GM18858 (cell line): ENCODE results near the gene CACTIN.
A peak's percentile ranks its signal among the peaks of the same experiment; 100 is the strongest.
"Not testable (repeated sequence)": the region's sequence is repeated elsewhere in the genome, so short reads cannot be mapped to it uniquely, and the experiment has no call there.

ENCODE experiments used
- ATAC-seq: cut with Tn5 transposase; IDR thresholded peaks from one replicate; pipeline ENCODE4 v1.9.1; 2021; ENCODE audit not compliant: unreplicated experiment

CACTIN gene

DNA sequence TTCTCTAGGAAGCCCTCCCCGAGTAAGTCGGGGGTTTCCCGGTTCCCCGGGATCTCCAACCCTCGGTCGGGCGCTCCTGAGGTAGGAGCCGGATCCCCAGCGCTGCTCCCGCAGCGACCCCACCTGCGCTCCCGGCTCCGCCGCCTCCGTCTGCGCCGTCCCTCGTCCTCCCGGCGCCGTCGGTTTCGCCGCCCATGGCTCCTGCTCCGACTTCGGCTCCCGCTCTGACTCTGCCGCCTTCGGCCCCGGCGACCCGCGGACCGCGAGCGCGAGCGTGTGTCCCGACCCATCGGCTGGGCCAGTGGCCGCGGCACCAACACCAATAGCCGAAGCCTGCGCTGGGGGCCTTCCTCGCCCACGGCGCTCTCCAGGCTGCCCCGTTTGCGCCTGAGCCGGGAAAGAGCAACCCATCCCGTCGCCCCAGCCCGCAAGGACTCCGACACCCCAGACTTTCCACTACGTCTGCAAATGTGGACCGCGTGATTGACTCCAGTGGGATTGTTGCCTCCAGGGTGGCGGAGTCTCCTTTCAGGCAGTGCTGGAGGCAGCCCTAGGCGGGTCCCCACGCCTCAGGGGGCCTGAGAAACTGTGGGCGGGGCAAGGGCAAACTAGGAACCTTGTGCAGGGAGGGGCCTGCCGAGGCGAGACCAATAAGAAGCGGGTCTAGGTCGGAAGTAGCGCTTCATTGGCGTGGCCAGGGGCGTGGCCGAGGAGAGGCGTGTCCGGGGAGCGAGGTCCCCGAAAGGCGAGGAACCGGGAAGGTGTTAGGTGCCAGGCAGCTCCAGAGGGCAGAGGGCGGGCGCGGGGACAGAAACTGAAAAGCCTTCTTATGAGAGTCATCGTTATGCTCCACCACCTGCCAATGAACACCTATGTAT is at the start of gene CACTIN:
Gene CACTIN, minus strand, starts transcription at position 318 of the 878 bp plus-strand sequence. Its CDS starts 28 bp downstream, at position 290.
- peak; percentile 66 for ATAC-seq

GRCh38 chr19:3674784-3675543 is 48.4 kb upstream of the CACTIN start:
- no peak for ATAC-seq

DNA sequence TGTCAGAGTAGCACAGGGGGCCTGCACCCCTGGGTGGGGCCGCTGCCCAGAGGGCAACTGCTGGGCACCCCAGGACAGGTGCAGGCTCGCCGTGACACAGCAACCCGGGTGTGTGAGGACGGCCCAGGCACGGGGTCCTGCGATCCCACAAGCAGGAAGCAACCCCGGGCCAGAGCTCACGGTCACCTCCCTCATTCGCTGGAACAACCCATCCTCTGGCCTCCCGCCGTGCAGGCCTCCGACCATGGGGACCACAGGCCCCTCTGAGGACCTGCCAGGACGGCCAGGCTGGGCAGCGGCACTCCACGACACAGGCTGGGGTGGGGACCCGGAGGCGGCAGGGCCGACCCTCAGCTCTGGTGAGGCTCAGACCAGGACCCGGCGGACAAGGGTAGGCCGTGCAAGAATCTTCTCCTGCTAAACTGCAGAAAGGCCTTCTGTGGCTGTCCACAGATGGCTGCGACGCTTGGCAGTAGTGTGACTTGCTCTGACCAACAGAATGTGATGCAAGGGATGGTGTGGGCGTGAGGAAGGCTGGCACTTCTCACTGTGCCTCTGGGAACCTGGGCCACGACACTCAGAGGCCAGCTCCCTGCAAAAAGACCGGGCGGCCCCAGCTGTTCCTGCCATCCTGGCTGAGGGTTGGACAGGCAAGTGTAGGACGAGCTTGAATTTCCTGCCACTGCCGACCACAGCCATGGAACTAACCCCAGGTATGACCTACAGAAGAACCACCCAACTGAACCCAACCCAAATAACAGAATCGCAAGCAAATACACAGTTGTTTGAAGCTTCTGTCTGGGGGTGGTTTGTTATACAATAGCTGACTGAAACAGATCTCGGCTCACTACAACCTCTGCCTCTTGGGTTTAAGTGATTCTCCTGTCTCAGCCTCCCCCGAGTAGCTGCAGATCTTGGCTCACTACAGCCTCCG is 47.2 kb upstream of the CACTIN start:
- no peak for ATAC-seq

GRCh38 chr19:3672993-3673392 is 46.4 kb upstream of the CACTIN start:
- ATAC-seq, result no peak

GRCh38 chr19:3672575-3672948 is 46.0 kb upstream of the CACTIN start:
- no peak for ATAC-seq

DNA sequence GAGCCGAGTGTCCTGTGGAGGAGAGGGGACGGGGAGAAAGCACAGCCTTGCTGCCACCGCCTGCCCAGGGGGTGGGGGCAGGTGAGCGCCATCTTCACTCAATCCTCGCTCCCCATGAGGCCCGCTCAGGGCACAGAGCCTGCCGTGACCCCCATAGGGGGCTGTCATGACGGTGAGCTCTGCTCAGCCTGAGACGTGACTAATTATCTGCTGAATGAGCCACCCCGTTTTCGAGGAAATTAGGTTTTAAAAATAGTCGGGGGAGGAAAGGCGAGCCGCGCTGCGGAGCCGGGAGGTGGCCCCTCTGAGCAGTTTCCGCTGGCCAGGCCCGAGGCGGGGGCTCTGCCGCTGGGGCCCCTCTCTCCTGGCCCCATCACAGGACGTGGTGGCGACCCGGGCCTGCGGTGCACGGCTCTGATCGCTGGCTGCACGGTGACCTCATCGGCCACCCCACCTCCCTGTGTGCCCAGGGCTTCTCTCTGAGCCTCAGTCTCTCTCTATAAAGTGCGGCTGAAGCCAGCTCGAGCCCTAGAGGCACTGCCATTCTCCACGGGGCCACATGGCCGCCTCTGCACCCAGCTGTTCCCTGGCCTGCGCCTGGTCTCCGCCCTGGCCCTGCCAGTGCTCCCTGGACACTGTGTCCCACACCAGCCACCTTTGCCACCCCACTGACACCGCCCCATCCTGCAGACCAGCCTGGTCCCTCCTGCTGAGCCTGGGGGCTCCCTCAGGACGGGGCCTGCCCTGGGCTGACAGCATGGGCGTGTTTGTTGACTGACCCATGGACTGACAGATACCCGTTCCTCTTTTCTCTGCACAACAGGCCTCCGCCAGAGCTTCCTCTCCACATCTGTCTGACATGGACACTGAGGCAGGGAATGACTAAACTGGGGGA is 45.3 kb upstream of the CACTIN start:
- no peak for ATAC-seq

- ATAC-seq, result no peak
Measured at GRCh38 chr19:3670796-3671679, 44.4 kb upstream of the CACTIN start.

DNA sequence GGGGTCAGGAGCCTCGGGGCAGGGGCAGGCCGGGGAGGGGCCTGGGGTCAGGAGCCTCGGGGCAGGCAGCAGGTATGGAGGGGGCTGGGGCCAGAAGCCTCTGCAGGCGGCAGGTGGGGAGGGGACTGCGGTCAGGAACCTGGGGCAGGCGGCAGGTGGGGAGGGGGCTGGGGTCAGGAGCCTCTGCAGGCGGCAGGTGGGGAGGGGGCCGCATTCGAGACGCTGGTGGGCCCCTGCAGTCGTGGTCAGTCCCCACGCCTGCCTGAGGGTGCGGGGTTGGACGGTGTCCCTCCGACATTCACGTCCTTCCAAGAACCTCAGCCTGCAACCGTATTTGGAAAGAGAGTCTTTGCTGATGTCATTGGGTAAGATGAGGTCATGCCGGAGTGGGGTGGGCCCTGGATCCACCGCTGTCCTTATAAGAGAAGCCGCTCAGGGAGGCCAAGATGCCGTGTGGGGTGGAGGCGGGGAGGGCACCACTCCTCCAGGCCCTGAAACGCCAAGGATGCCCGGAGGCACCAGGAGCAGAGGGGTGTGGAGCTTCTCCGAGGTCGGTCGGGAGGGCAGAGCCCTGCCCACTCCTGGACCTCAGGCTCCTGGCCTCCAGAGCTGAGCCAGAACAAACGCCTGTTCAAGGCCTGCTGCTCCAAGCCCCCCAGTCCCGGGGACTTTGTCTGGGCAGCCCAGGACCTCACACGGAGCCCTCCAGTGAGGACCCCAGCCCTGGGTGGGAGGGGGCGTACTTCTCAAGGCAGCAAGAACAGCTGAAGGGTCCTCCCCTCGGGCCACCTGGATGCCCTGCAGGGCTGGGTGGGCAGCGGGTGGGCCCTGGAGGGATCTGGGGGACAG is 43.6 kb upstream of the CACTIN start:
- no peak for ATAC-seq

DNA sequence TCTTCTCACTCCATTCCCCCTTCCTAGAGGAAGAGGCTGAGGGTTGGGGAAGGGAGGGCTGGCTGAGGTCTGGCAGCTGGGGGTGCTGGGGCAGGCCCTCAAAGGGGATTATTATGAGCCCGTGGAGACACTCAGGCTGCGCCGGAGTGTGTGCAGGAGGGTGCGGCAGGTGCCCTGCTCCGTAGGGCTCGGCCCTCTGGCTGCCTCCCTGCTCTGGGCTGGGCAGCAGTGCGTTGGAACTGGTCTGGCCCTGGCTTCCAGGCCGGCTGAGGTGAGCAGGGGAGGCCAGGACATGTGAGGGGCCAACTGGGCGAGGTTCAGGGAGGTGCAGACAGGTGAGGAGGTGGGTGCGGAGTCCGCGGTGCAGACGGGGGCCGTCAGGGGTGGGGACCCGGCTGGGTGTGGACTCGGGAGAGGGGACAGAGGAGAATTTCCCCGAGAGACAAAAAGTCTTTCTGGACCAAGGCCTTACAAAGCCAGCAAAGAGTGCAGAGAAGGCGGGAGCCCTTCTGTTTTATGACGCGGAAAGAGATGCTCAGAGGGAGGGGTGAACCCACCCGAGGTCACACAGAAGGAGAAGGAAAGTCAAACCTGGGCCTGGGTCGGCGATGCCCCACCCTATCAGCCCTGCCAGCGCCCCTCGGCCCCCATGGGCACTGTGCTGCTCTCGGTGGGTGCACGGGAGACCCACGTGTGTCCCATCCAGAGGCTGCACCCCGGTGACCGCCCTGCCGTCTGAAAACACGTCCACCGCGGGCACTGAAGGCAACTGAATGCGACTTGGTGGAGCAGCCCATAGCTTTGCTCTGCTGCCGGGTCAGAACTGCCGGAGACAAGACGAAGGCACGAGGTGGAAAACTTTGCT is 42.7 kb upstream of the CACTIN start:
- ATAC-seq, result no peak

- no peak for ATAC-seq
Measured at GRCh38 chr19:3668331-3669081, 41.9 kb upstream of the CACTIN start.

DNA sequence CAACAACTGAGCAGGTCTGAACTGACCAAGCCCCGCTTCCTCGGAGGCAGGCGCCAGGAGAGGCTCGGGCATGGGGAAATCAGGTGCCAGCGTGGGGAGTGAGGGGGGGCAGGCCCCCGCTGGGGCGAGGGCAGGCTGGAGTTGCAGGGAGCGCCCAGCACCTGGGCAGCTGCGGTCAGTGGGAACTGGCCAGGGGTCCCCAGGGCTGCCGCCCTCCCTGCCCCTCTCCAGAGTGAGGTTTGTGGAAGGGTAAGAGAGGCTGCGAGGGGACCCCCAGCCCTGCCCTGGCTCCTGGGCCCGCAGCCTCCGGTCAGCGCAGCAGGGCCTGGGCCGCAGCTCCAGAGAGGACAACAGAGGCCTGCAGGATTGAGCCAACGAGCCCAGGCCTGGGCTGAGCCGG is 41.2 kb upstream of the CACTIN start:
- ATAC-seq, result no peak

GRCh38 chr19:3667037-3667638 is 40.5 kb upstream of the CACTIN start:
- ATAC-seq, result no peak

GRCh38 chr19:3666545-3666856 is 39.9 kb upstream of the CACTIN start:
- not testable (repeated sequence) for ATAC-seq

GRCh38 chr19:3665681-3666544 is 39.3 kb upstream of the CACTIN start:
- ATAC-seq, result no peak

GRCh38 chr19:3664879-3665642 is 38.5 kb upstream of the CACTIN start:
- ATAC-seq, result no peak
